Measurements from ENCODE around the gene RASL10A. TPM values are rescaled to one million over a fixed set of nuclear protein-coding genes. Genes with fewer than 3 reads are reported as not detected.

Gene RASL10A
- total and polyA plus RNA-seq, 2 experiments from 2014 or later = 0.20 TPM; not detected in 1

DNA sequence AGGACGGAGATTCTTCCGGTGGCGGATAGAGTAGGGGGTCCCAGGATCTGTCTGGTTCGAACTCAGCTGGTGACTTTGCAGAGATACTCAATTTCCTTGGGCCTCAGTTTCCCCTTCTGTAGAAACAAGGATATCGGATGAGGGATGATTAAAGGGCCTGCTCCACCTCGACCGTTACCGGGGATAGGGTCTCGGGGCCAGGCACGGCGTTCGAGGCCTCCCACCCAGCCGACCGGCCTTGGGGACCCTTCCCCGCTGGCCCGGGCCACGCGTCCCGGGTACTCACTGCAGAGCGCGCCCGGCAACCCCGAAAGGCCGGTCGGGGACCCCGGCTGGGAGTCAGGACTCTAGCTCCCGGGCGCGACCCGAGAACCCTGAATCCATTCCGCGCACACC, 48.0 kb downstream of the RASL10A start:
- Histone ChIP-seq H2AFZ (peak overlapping the region; percentile 95), H3K4me1 (ENCODE audit: insufficient read depth) (peaks cover 35% of the 10 kb centered on the region), H3K4me3 (peak overlapping the region; percentile 99), H3K27me3 (replicated peaks; ENCODE audit: insufficient read depth) (no peaks in the 10 kb centered on the region), H3K36me3 (ENCODE audit: low read depth) (peaks cover 6% of the 10 kb centered on the region), H3K9me3 (ENCODE audit: low read depth) (no peaks in the 10 kb centered on the region), H3F3A (ENCODE audit: insufficient read depth) (peaks cover 13% of the 10 kb centered on the region), H4K20me1 (ENCODE audit: insufficient read depth) (peaks cover 36% of the 10 kb centered on the region; the same call in 1 of the 2 replicates), H3K27ac (peak overlapping the region; percentile 98), H3K9ac (peak overlapping the region; percentile 100), H3K9me2 (ENCODE audit: insufficient read depth) (no peaks in the 10 kb centered on the region), H3K79me2 (ENCODE audit: insufficient read depth) (peaks cover 61% of the 10 kb centered on the region), H3K4me2 (ENCODE audit: unreplicated experiment) (peak overlapping the region; percentile 95)
- WGBS, 2 experiments (ENCODE audit: low coverage in 1 of 2, low lambda C conversion rate in 2 of 2, missing lambda C conversion rate in 2 of 2) = 1 to 2% methylated on average over 20 to 24 of the region's 32 CpGs
- no peak for TF ChIP-seq EZH2phosphoT487 (IDR thresholded peaks at IDR 0.05; ENCODE audit: insufficient read depth, low read depth)
- no peak for TF ChIP-seq EZH2 (IDR thresholded peaks at IDR 0.05; ENCODE audit: insufficient read depth, poor library complexity, severe bottlenecking)
- no peak for DNase-seq
- in situ Hi-C loops (cut with MboI) = no loop called here

DNA sequence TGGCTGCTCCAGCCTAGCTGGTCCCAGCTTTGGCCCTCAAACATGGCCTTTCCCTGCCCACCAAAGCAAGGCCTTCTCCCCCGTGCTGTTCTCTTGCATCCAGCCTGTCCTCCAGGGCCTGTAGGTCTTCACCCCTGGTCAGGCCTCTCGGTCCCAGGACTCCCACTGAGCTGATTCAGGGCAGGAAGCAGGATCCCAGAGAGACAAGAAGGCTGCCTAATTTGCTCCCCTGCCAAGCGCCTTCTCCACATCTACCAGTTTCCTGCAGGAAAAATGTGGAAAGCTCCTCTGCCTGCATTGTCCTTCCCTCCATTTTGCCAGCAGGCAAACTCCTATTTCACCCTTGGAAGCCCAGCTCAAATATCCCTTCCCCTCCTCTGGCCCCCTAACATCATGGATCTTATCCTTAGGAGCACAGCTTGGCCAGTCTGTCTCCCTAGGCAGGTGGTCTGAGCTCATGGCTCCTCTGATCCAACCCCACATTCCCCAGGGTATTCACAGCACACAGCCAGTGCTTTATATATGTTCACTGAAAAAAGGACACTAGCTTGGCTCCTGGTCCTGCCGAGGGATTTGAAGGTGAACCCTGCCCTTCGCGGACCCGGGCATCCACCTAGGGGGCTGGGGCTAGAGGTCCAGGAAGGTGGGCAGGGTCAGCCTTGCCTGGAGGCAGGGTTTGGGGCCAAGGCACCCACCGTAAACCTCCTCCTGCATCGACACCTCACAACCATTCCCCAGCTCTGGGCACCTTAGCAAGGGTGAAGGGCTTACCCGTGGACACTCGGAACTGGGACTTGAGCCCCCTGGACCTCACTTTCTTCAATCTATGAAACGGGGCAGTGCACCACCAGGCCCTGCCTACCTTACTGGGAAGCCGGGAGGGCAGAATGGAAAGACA, 48.7 kb downstream of the RASL10A start:
- Histone ChIP-seq H4K20me1 (ENCODE audit: insufficient read depth) (peaks cover 29% of the 10 kb centered on the region; the same call in 1 of the 2 replicates), H3K9me2 (ENCODE audit: insufficient read depth) (no peaks in the 10 kb centered on the region), H3K36me3 (ENCODE audit: low read depth) (no peaks in the 10 kb centered on the region; the same call in 1 of the 2 replicates), H3F3A (ENCODE audit: insufficient read depth) (peaks cover 13% of the 10 kb centered on the region), H2AFZ (peak overlapping the region; percentile 95), H3K79me2 (ENCODE audit: insufficient read depth) (peaks cover 54% of the 10 kb centered on the region), H3K9me3 (ENCODE audit: low read depth) (no peaks in the 10 kb centered on the region), H3K4me2 (ENCODE audit: unreplicated experiment) (peak overlapping the region; percentile 95), H3K4me1 (ENCODE audit: insufficient read depth) (peaks cover 30% of the 10 kb centered on the region), H3K4me3 (peak overlapping the region; percentile 99), H3K27ac (peak overlapping the region; percentile 98), H3K9ac (peak overlapping the region; percentile 100), H3K27me3 (replicated peaks; ENCODE audit: insufficient read depth) (no peaks in the 10 kb centered on the region)
- WGBS, 2 experiments (ENCODE audit: low coverage in 1 of 2, low lambda C conversion rate in 2 of 2, missing lambda C conversion rate in 2 of 2) = 15% methylated on average over 13 of the region's 13 CpGs
- DNase-seq = peak; percentile 46
- in situ Hi-C loops (cut with MboI) = no loop called here
- TF ChIP-seq EZH2 (IDR thresholded peaks at IDR 0.05; ENCODE audit: insufficient read depth, poor library complexity, severe bottlenecking) (no peak), EZH2phosphoT487 (IDR thresholded peaks at IDR 0.05; ENCODE audit: insufficient read depth, low read depth) (no peak)

DNA sequence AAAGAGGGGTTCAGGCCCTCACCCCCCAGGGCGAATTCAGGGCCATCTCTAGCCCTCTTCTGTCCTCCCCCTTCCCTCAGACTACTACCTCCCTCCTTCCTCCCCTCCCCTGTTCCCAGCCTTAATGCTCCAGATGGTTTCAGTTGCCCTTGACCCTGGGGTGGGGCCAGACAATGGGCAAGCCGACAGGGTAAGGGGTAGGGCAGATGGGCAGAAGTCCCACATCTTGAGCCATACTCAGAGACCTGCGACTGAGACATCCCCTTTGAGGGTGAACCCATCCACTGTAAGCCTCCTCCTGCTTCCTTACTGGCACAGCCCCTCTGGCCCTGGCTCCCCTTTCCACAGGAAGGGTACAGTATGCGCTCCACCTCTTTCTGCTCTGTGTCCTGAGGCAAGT, 49.6 kb downstream of the RASL10A start:
- H3K27me3 ChIP-seq (replicated peaks; ENCODE audit: insufficient read depth) = no peaks in the 10 kb centered on the region
- peaks cover 12% of the 10 kb centered on the region for H3F3A ChIP-seq (ENCODE audit: insufficient read depth)
- H4K20me1 ChIP-seq (ENCODE audit: insufficient read depth) = peaks cover 20% of the 10 kb centered on the region; the same call in 1 of the 2 replicates
- H3K4me1 ChIP-seq (ENCODE audit: insufficient read depth) = peaks cover 21% of the 10 kb centered on the region
- no peak overlapping the region for H3K4me3 ChIP-seq
- H2AFZ ChIP-seq = no peak overlapping the region
- H3K9me2 ChIP-seq (ENCODE audit: insufficient read depth) = no peaks in the 10 kb centered on the region
- in situ Hi-C loops (cut with MboI) = no loop called here
- no peak overlapping the region for H3K27ac ChIP-seq
- H3K4me2 ChIP-seq (ENCODE audit: unreplicated experiment) = no peak overlapping the region
- H3K9ac ChIP-seq = no peak overlapping the region
- no peaks in the 10 kb centered on the region for H3K9me3 ChIP-seq (ENCODE audit: low read depth)
- peaks cover 45% of the 10 kb centered on the region for H3K79me2 ChIP-seq (ENCODE audit: insufficient read depth)
- WGBS, 2 experiments (ENCODE audit: low coverage in 1 of 2, low lambda C conversion rate in 2 of 2, missing lambda C conversion rate in 2 of 2) = 27 to 33% methylated on average over 4 of the region's 4 CpGs
- TF ChIP-seq EZH2phosphoT487 (IDR thresholded peaks at IDR 0.05; ENCODE audit: insufficient read depth, low read depth) (no peak), EZH2 (IDR thresholded peaks at IDR 0.05; ENCODE audit: insufficient read depth, poor library complexity, severe bottlenecking) (no peak)
- DNase-seq = no peak
- H3K36me3 ChIP-seq (ENCODE audit: low read depth) = no peaks in the 10 kb centered on the region; the same call in 1 of the 2 replicates

DNA sequence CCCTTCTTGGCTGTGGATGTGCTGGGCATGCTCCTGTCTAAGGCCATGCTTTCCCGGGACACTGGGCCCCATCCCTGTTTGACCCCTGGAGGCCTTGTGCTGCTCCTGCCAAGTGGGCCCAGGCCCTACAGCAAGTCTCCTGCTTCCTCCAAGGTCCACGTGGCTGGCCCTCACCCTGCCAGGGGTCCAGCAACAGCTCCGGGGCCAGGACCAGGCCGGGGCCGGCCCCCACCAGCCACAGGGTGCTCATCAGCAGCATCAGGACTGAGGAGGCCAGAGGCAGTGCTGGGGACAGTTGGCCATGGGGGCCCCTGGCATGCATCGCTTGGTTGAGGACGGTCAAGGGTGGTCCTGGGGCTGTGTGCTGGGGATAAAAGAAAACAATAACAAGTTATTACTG, 50.2 kb downstream of the RASL10A start:
- Histone ChIP-seq H3K79me2 (ENCODE audit: insufficient read depth) (peaks cover 39% of the 10 kb centered on the region), H4K20me1 (ENCODE audit: insufficient read depth) (peaks cover 14% of the 10 kb centered on the region; the same call in 1 of the 2 replicates), H3K9me2 (ENCODE audit: insufficient read depth) (no peaks in the 10 kb centered on the region), H3K9me3 (ENCODE audit: low read depth) (no peaks in the 10 kb centered on the region), H3K27ac (no peak overlapping the region), H2AFZ (no peak overlapping the region), H3K9ac (no peak overlapping the region), H3K27me3 (replicated peaks; ENCODE audit: insufficient read depth) (no peaks in the 10 kb centered on the region), H3K36me3 (ENCODE audit: low read depth) (no peaks in the 10 kb centered on the region), H3K4me1 (ENCODE audit: insufficient read depth) (peaks cover 15% of the 10 kb centered on the region), H3K4me3 (no peak overlapping the region), H3F3A (ENCODE audit: insufficient read depth) (peaks cover 6% of the 10 kb centered on the region; the same call in 1 of the 2 replicates), H3K4me2 (ENCODE audit: unreplicated experiment) (no peak overlapping the region)
- WGBS, 2 experiments (ENCODE audit: low coverage in 1 of 2, low lambda C conversion rate in 2 of 2, missing lambda C conversion rate in 2 of 2) = 90 to 94% methylated on average over 7 of the region's 7 CpGs
- in situ Hi-C loops (cut with MboI) = no loop called here
- DNase-seq = no peak
- TF ChIP-seq EZH2phosphoT487 (IDR thresholded peaks at IDR 0.05; ENCODE audit: insufficient read depth, low read depth) (no peak), EZH2 (IDR thresholded peaks at IDR 0.05; ENCODE audit: insufficient read depth, poor library complexity, severe bottlenecking) (no peak)

All from GM23248 (cell line).